Measurements from ENCODE around the gene UBE2C. TPM values are rescaled to one million over a fixed set of nuclear protein-coding genes. Genes with fewer than 3 reads are reported as not detected.
"Not testable (repeated sequence)": the region's sequence is repeated elsewhere in the genome, so short reads cannot be mapped to it uniquely, and the experiment has no call there.

The UBE2C gene
- total RNA-seq, 1 donor from 2014 or later: 0.80 TPM

GRCh38 chr20:45792317-45793118, 19.9 kb upstream of the UBE2C start:
- intact Hi-C loops (cut with DNase I): no loop called here
- no peak for ATAC-seq
- DNase-seq (ENCODE audit: low spot score): no peak

GRCh38 chr20:45796337-45797065, 15.9 kb upstream of the UBE2C start:
- intact Hi-C loops (cut with DNase I): no loop called here
- no peak for DNase-seq (ENCODE audit: low spot score)
- ATAC-seq: no peak

- ATAC-seq; intact Hi-C loops (cut with DNase I); DNase-seq (ENCODE audit: low spot score): not testable (repeated sequence)
These were observed 14.9 kb upstream of the UBE2C start for GRCh38 chr20:45797510-45797909.

GRCh38 chr20:45797955-45798354, 14.5 kb upstream of the UBE2C start:
- DNase-seq (ENCODE audit: low spot score); intact Hi-C loops (cut with DNase I); ATAC-seq: not testable (repeated sequence)

- peak; percentile 91 for ATAC-seq
- DNase-seq (ENCODE audit: low spot score): peak; percentile 71
- intact Hi-C loops (cut with DNase I): no loop called here
These were observed 13.4 kb upstream of the UBE2C start for GRCh38 chr20:45798935-45799642.

GRCh38 chr20:45801851-45802250, 10.6 kb upstream of the UBE2C start:
- intact Hi-C loops (cut with DNase I): no loop called here
- no peak for DNase-seq (ENCODE audit: low spot score)
- ATAC-seq: no peak

GRCh38 chr20:45810191-45810970, 2.1 kb upstream of the UBE2C start:
- no peak for ATAC-seq
- intact Hi-C loops (cut with DNase I): no loop called here
- no peak for DNase-seq (ENCODE audit: low spot score)

- DNase-seq (ENCODE audit: low spot score) (no peak), ATAC-seq (no peak)
- intact Hi-C loops (cut with DNase I): no loop called here
These were observed 529 bp downstream of the UBE2C start for GRCh38 chr20:45813006-45813340.

- ATAC-seq (no peak), DNase-seq (ENCODE audit: low spot score) (no peak)
- intact Hi-C loops (cut with DNase I): no loop called here
These were observed 1.0 kb downstream of the UBE2C start for GRCh38 chr20:45813489-45813888.

- intact Hi-C loops (cut with DNase I): no loop called here
These were observed 1.9 kb downstream of the UBE2C start for GRCh38 chr20:45814314-45814713.

GRCh38 chr20:45816951-45817350, 4.5 kb downstream of the UBE2C start:
- DNase-seq (ENCODE audit: low spot score): no peak
- ATAC-seq: no peak
- intact Hi-C loops (cut with DNase I): no loop called here

More at GRCh38 chr20:45814314-45814713, 1.9 kb downstream of the UBE2C start:
- ATAC-seq: no peak
- DNase-seq (ENCODE audit: low spot score): no peak

- DNase-seq (ENCODE audit: low spot score) (no peak), ATAC-seq (peak; percentile 77)
- intact Hi-C loops (cut with DNase I): no loop called here
These were observed 5.1 kb downstream of the UBE2C start for GRCh38 chr20:45817376-45818194.

- intact Hi-C loops (cut with DNase I): no loop called here
- ATAC-seq: no peak
These were observed 5.8 kb downstream of the UBE2C start for GRCh38 chr20:45818239-45818638.

GRCh38 chr20:45819466-45819865, 7.0 kb downstream of the UBE2C start:
- no peak for ATAC-seq
- intact Hi-C loops (cut with DNase I): no loop called here

More at GRCh38 chr20:45818239-45818638, 5.8 kb downstream of the UBE2C start:
- DNase-seq (ENCODE audit: low spot score): no peak

GRCh38 chr20:45821947-45822346, 9.5 kb downstream of the UBE2C start:
- no peak for DNase-seq (ENCODE audit: low spot score)
- intact Hi-C loops (cut with DNase I): loop anchor here (10.0 kb wide), 1 partner anchor 693 kb away; the partner anchor contains the start of gene ZNF334
- ATAC-seq: no peak

More at GRCh38 chr20:45819466-45819865, 7.0 kb downstream of the UBE2C start:
- no peak for DNase-seq (ENCODE audit: low spot score)

GRCh38 chr20:45822857-45823256, 10.4 kb downstream of the UBE2C start:
- intact Hi-C loops (cut with DNase I): loop anchor here (10.0 kb wide), 1 partner anchor 692 kb away; the partner anchor contains the start of gene ZNF334
- no peak for DNase-seq (ENCODE audit: low spot score)
- no peak for ATAC-seq

- ATAC-seq: peak; percentile 41
- intact Hi-C loops (cut with DNase I): loop anchor here (10.0 kb wide), 1 partner anchor 691 kb away; the partner anchor contains the start of gene ZNF334
- peak; percentile 63 for DNase-seq (ENCODE audit: low spot score)
These were observed 11.7 kb downstream of the UBE2C start for GRCh38 chr20:45823949-45824835.

Data from sciatic nerve (tissue), 2 donors.